Measurements from ENCODE around the gene ETS1.
"Not testable (repeated sequence)": the region's sequence is repeated elsewhere in the genome, so short reads cannot be mapped to it uniquely, and the experiment has no call there.

The ETS1 gene

DNA sequence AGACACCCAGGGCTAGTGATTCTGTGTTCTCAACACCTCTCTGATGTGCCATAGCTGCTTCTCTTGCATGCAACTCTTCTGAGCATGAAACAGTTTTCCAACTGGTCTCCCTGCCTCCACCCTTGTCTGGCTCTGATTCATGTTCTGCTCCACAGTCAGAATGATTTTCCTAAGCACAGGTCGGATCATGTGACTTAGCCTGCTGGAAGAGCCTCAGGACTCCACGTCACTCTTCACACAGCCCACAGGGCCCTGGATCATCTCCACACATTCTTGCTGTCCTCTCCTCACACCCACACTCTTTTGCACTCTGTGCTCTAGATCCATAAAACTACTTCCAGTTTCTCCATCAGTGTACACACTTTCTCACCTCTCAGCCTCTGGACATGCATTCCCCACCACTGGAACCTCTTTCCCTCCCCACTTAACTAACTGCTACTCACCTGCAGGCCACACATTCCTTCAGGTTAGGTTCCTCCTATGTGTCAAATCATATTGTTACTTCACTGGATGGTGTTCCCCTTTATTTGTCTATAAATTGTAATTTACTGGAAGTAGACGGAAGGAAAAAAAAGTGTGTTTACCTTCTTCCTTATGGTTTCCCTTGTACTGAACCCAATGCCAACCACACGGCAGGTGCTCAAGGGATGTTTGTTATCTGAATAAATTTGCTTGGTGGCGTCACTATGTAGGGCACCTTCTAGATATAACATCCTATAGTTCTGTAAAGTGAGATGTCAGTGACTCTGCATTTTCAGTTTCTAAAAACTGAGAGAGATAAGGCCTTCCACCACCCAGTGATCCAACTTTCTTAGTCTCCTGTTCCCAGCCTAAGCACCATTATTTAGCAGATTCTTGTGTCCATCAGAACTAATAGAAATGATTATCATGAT lies 133.7 kb downstream of the ETS1 start:
- Mint-ChIP-seq H3K36me3 (ENCODE audit: low read depth) (peaks cover 20% of the 10 kb centered on the region), H3K27ac (no peak overlapping the region), H3K9me3 (no peaks in the 10 kb centered on the region), H3K4me1 (peaks cover 43% of the 10 kb centered on the region), H3K4me3 (no peak overlapping the region), H3K27me3 (ENCODE audit: low read depth, poor library complexity) (peaks cover 2% of the 10 kb centered on the region)
- TF ChIP-seq, protein P1, sequence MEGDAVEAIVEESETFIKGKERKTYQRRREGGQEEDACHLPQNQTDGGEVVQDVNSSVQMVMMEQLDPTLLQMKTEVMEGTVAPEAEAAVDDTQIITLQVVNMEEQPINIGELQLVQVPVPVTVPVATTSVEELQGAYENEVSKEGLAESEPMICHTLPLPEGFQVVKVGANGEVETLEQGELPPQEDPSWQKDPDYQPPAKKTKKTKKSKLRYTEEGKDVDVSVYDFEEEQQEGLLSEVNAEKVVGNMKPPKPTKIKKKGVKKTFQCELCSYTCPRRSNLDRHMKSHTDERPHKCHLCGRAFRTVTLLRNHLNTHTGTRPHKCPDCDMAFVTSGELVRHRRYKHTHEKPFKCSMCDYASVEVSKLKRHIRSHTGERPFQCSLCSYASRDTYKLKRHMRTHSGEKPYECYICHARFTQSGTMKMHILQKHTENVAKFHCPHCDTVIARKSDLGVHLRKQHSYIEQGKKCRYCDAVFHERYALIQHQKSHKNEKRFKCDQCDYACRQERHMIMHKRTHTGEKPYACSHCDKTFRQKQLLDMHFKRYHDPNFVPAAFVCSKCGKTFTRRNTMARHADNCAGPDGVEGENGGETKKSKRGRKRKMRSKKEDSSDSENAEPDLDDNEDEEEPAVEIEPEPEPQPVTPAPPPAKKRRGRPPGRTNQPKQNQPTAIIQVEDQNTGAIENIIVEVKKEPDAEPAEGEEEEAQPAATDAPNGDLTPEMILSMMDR (IDR thresholded peaks at IDR 0.05) = no peak
- DNase-seq = no peak

DNA sequence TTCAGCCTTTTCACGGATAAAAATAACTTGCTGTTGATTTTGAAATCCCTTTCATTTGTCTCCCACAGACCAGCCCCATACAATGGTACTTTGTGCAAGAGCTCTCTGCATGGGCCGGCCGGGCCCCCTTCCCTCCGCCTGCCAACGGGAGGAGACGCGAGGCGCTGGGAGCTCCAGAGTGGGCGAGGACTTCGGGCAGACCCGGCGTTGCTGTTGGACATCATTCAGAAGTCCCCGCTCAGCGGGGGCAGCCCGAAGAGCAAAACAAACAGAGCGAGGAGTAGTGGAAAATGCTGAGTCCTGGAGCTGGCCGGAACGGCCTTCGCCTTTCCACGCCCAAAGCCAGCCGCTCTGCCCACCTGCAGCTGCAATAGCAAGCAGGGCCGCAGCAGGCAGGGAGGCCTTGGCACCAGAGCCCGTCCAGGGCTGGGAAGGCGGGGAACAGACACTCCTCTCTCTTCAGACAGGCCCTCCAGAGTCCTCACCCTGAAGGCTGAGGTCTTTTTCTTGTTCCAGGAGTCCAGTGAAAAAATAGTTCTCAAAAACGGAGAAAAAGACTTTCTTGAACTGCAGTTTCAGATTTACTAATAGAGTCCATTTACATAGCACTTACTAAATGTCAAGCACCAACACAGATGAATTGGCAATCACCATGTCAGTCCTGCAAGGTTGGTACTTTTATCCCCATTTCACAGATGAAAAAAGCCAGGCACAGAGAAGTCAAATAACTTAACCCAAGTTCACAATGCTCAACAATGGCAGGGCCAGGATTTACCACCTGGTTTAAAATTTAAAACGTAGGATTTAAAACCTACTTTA lies 135.5 kb downstream of the ETS1 start:
- Mint-ChIP-seq H3K4me3 (no peak overlapping the region), H3K36me3 (ENCODE audit: low read depth) (peaks cover 8% of the 10 kb centered on the region), H3K4me1 (peaks cover 51% of the 10 kb centered on the region), H3K27me3 (ENCODE audit: low read depth, poor library complexity) (peaks cover 2% of the 10 kb centered on the region), H3K27ac (no peak overlapping the region), H3K9me3 (peaks cover 6% of the 10 kb centered on the region)
- no peak for DNase-seq
- TF ChIP-seq, protein P1 (IDR thresholded peaks at IDR 0.05) = no peak

DNA sequence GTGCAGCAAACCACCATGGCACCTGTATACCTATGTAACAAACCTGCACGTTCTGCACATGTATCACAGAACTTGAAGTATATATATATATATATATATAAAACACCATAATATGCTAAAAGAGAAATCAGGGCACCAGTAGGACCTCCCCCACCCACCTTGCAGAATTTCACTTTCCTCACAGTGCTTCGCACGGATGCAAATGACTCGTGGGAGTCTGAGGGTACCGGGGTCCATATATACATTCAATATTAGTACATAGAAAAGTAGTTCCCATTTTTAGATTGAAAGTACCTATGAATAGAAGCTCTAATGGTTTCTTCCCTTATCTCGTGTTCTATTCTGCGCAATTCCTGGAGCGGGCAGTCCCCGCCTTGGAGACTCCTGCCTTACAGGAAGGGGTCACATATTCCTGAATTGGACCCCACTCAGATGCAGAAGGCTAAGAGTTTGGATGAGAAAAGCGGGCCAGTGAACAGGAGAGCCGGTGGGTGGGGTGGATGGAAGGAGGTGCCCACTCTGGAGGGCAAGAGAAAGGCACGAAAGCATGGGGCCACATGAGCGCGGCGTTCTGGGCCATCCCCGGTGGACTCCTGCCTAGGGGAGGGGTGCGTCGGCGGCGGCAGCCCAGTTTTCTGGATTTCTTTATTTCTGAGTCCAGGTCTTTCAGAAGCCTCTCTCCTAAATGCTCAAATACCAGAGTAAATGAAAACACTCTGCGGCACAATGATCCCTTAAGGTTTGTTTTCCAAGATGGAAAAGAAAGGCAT lies 136.3 kb downstream of the ETS1 start:
- H3K36me3 Mint-ChIP-seq (ENCODE audit: low read depth) = peaks cover 9% of the 10 kb centered on the region
- H3K27me3 Mint-ChIP-seq (ENCODE audit: low read depth, poor library complexity) = peaks cover 2% of the 10 kb centered on the region
- TF ChIP-seq, protein P1 (IDR thresholded peaks at IDR 0.05) = no peak
- H3K4me1 Mint-ChIP-seq = peaks cover 48% of the 10 kb centered on the region
- no peak overlapping the region for H3K27ac Mint-ChIP-seq
- peaks cover 10% of the 10 kb centered on the region for H3K9me3 Mint-ChIP-seq
- H3K4me3 Mint-ChIP-seq = no peak overlapping the region
- DNase-seq = no peak

DNA sequence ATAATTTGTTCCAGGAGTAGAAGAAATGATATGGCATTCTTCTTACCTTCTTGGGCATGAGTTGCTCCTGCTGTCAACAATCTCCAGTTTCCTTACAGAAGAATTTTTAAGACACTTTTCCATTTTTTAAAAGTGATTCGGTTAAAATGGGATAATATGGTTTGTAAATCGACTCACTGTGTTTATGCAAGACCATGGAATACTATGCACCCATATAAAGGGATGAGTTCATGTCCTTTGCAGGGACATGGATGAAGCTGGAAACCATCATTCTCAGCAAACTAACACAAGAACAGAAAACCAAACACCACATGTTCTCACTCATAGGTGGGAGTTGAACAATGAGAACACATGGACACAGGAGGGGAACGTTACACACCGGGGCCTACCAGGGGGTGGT lies 136.9 kb downstream of the ETS1 start:
- not testable (repeated sequence) for H3K36me3 Mint-ChIP-seq (ENCODE audit: low read depth)

DNA sequence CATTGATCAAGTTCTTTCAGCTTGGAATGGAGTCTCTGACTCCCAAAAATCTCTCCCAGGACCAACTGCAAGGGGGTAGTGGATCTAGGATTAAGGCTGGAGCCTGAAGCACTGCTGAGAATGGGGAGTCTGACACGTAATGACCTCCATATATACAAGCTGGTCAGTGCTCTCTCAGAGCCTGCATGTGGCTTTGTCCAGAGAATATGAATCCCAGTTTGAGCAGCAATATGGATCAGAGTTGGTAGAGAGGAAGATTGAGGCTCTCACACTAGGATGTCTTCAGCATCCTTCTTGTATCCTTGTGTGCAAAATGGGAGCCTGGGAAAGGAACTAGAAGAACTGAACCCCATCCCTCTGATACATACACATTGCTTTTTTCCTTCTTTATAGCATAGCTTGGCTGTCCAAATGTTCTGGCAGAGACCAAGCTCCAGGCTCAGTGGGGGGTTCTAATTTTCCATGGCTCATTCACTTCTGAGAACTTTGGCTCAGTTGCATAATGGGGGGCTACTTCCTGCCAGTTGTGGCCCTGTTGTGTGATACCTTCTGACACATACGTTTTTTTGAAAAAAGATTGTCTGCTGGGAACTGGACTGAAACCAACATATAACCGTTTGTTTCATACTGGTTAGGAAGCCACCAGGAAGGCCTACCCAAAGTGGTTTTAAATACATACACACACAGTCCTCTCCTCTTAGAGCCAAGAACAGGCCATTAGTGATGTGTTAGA lies 138.2 kb downstream of the ETS1 start:
- no peak overlapping the region for H3K4me3 Mint-ChIP-seq
- DNase-seq = no peak
- H3K27me3 Mint-ChIP-seq (ENCODE audit: low read depth, poor library complexity) = peaks cover 7% of the 10 kb centered on the region
- H3K36me3 Mint-ChIP-seq (ENCODE audit: low read depth) = peaks cover 15% of the 10 kb centered on the region
- no peak overlapping the region for H3K27ac Mint-ChIP-seq
- peaks cover 40% of the 10 kb centered on the region for H3K4me1 Mint-ChIP-seq
- H3K9me3 Mint-ChIP-seq = peaks cover 29% of the 10 kb centered on the region
- TF ChIP-seq, protein P1 (IDR thresholded peaks at IDR 0.05) = no peak

More for the DNA sequence above, 136.9 kb downstream of the ETS1 start:
- H3K4me3 Mint-ChIP-seq; DNase-seq; H3K27me3 Mint-ChIP-seq (ENCODE audit: low read depth, poor library complexity); H3K27ac Mint-ChIP-seq: not testable (repeated sequence)
- peaks cover 17% of the 10 kb centered on the region for H3K9me3 Mint-ChIP-seq
- H3K4me1 Mint-ChIP-seq = peaks cover 42% of the 10 kb centered on the region

Measured in nephron progenitor cell (in vitro differentiated cells).